GM13977 (cell line): Measurements from ENCODE around the gene SCAF8.
"Not testable (repeated sequence)": the region's sequence is repeated elsewhere in the genome, so short reads cannot be mapped to it uniquely, and the experiment has no call there.

ENCODE experiments used
- DNase-seq: peaks from one replicate; pipeline ENCODE4 v3.0.0; 2012; ENCODE audit warnings: low spot score
- in situ Hi-C: fragments of 300-500 bp; cut with MboI; formaldehyde crosslinking; loops from one replicate; pipeline ENCODE4 v1.12.0; 2022; ENCODE audit warnings: low sequenced_read_pairs, low pct_unique_long_range_greater_than_20kb, mixed read lengths, inconsistent platforms; ENCODE audit not compliant: unreplicated experiment
- TF ChIP-seq, protein P1 (sequence below): IDR thresholded peaks from 2 replicates; pipeline ENCODE4 v1.5.1; 2012; ENCODE audit warnings: mild to moderate bottlenecking, control low read depth; ENCODE audit not compliant: insufficient read depth; ENCODE audit errors: extremely low read depth, missing control alignments

Gene SCAF8

GRCh38 chr6:154742891-154743290 lies 9.7 kb downstream of the SCAF8 start:
- TF ChIP-seq, protein P1, sequence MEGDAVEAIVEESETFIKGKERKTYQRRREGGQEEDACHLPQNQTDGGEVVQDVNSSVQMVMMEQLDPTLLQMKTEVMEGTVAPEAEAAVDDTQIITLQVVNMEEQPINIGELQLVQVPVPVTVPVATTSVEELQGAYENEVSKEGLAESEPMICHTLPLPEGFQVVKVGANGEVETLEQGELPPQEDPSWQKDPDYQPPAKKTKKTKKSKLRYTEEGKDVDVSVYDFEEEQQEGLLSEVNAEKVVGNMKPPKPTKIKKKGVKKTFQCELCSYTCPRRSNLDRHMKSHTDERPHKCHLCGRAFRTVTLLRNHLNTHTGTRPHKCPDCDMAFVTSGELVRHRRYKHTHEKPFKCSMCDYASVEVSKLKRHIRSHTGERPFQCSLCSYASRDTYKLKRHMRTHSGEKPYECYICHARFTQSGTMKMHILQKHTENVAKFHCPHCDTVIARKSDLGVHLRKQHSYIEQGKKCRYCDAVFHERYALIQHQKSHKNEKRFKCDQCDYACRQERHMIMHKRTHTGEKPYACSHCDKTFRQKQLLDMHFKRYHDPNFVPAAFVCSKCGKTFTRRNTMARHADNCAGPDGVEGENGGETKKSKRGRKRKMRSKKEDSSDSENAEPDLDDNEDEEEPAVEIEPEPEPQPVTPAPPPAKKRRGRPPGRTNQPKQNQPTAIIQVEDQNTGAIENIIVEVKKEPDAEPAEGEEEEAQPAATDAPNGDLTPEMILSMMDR = no peak
- in situ Hi-C loops = no loop called here
- DNase-seq = no peak

DNA sequence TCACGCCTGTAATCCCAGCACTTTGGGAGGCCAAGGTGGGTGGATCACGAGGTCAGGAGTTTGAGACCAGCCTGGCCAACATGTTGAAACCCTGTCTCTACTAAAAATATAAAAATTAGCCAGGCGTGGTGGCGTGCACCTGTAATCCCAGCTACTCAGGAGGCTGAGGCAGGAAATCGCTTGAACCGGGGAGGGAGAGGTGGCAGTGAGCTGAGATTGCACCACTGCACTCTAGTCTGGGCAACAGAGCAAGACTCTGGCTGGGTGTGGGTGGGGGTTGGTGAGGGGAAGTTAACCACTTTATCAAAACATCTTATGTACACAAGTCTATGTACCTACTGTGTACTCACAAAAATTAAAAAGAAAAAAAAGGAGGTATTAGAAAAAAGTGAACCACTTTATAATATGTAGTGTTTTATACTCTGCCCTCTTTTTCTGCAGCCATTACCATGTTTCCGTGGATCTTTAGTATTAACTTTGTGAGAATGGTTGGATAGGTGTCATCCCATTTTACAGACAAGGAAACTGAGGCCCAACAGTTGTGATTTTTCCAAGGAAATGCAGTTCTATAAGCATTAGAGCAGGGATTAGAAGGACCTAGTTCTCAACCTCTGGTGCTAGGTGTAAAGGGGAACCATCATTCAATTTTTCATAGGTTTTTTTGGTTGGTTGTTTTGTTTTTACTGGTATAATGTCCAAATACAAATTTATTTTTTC lies 11.0 kb downstream of the SCAF8 start:
- in situ Hi-C loops, DNase-seq: not testable (repeated sequence)

DNA sequence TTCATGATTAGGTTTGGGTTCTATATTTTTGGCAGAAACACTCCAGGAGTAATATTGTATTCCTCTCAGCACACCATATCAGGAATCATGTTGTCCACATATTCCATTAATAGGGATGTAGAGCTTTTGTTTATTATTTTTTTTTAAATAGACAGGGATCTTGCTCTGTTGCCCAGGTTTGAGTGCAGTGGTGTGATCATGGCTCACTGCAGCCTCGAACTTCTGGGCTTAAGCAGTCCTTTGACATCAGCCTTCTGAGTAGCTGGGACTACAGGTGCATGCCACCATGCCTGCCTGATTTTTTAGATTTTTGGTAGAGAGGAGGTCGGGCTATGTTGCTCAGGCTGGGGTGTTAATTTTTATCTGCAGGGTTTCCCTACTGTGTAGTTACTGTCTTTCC lies 12.0 kb downstream of the SCAF8 start:
- no peak for DNase-seq
- TF ChIP-seq, protein P1 = no peak
- in situ Hi-C loops = no loop called here

DNA sequence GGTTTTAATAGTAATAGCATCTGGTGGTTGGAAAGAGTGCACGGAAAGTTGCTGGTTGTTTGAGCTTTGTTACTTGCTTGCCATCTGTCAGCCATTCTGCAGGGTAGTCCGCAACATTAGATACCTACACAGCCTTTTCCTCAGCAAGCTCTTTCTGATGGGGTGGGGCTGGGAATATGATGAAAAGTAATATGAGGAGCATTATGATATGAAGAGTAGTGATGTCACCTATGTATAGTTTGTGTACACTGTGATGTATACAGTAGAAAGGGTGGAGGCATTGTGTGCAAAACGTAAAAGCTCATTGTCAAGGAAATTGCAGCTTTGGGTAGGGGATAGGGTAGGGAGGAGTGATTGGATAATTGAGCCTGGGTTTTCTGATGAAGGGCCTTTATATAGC lies 16.1 kb downstream of the SCAF8 start:
- TF ChIP-seq, protein P1 = no peak
- in situ Hi-C loops = no loop called here
- no peak for DNase-seq

- TF ChIP-seq, protein P1 = no peak
- no peak for DNase-seq
- in situ Hi-C loops = no loop called here
These were observed 18.0 kb downstream of the SCAF8 start for GRCh38 chr6:154751011-154751800.

DNA sequence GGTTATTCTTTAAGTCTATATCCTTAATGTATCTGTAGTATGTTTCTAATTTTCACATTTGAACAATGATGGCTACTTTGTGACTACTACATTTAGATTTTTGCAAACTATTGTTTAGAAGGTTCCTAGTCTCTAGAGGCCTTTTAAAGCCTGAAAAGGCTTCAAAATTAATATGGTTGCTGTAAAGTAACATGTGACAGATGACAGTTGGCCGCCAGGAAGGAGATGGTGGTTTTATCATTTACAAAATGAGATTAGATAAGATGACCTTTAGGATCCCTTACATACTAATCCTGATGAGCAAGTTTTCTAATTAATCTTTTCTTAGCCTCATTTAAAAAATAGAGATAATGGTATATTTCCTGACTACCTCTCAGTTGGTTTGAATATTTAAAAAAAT lies 18.8 kb downstream of the SCAF8 start:
- DNase-seq = no peak
- in situ Hi-C loops = no loop called here
- TF ChIP-seq, protein P1 = no peak

GRCh38 chr6:154754152-154754551 lies 20.9 kb downstream of the SCAF8 start:
- TF ChIP-seq, protein P1 = no peak
- in situ Hi-C loops = no loop called here
- DNase-seq = no peak
